GM12878 (cell line): ENCODE measurements around the gene SP6. TPM values are rescaled to one million over a fixed set of nuclear protein-coding genes. Genes with fewer than 3 reads are reported as not detected.

Experiments used
- ATAC-seq: fragments of 200-7000 bp; cut with Tn5 transposase; 3 replicates; pipeline ENCODE4 v1.9.1; 2020; ENCODE audit warnings: mild to moderate bottlenecking, moderate library complexity
- BruUV-seq: library from RNA; stranded (reverse); fragments of 400-500 nt; replicated peaks from 2 replicates; lab custom pipeline; 2021; lab: Mats Ljungman, UMichigan
- CTCF ChIA-PET: fragments of 300-600 bp; sonication (Branson Sonifier 250); formaldehyde crosslinking; extraction: SDS; loops from one replicate; lab custom pipeline; 2021; ENCODE audit warnings: inconsistent platforms; lab: Yijun Ruan, JAX
- POLR2A ChIA-PET: fragments of 350-600 bp; formaldehyde crosslinking; extraction: SDS; loops from one replicate; lab custom pipeline; 2021; ENCODE audit warnings: inconsistent platforms; lab: Charles Lee
- RAD21 ChIA-PET: fragments of 300-600 bp; sonication (Branson Sonifier 250); formaldehyde crosslinking; loops from one replicate; lab custom pipeline; 2023; ENCODE audit warnings: antibody characterized with exemption; ENCODE audit not compliant: unreplicated experiment; lab: Charles Lee
- SMC1A ChIA-PET: fragments of 300-600 bp; sonication (Branson Sonifier 250); formaldehyde crosslinking; loops from one replicate; lab custom pipeline; 2023; ENCODE audit not compliant: unreplicated experiment, uncharacterized antibody; lab: Charles Lee
- DNase-seq: peaks from one replicate; pipeline ENCODE4 v3.0.0-alpha.2; 2011; ENCODE audit warnings: low read depth, low spot score
- FAIRE-seq: peaks from 3 replicates; lab custom pipeline; 2011; peaks lifted over from hg19 to GRCh38; lab: Jason Lieb, UNC
- H2AFZ ChIP-seq: 2 replicates; pipeline ENCODE4 v1.6.0; 2011; ENCODE audit warnings: low read depth, low read length, control low read depth; ENCODE audit not compliant: control insufficient read depth
- H3K27ac ChIP-seq: 2 replicates; pipeline ENCODE4 v1.5.1; 2011; ENCODE audit warnings: control low read depth; ENCODE audit not compliant: control insufficient read depth, insufficient read depth
- H3K27me3 ChIP-seq, 2 experiments: replicated peaks in 1 of 2; 2 replicates each; pipeline versions ENCODE4 v1.6.0 to v1.6.1; 2011; ENCODE audit warnings: low read length in 1 of 2; ENCODE audit not compliant: control insufficient read depth in 2 of 2, insufficient read depth in 2 of 2
- H3K36me3 ChIP-seq, 2 experiments: 2 replicates each; pipeline ENCODE4 v1.5.1; 2011; ENCODE audit warnings: low read length in 1 of 2; ENCODE audit not compliant: control insufficient read depth in 2 of 2, insufficient read depth in 2 of 2
- H3K4me1 ChIP-seq: 2 replicates; pipeline ENCODE4 v1.6.1; 2011; ENCODE audit warnings: mild to moderate bottlenecking, low read length, moderate library complexity, mixed read lengths; ENCODE audit not compliant: control insufficient read depth, insufficient read depth
- H3K4me2 ChIP-seq: 2 replicates; pipeline ENCODE4 v1.6.0; 2011; ENCODE audit warnings: control low read depth; ENCODE audit not compliant: control insufficient read depth, insufficient read depth
- H3K4me3 ChIP-seq: fragments of 200-600 bp; sonication (generic); 2 replicates; pipeline ENCODE4 v1.5.1; 2016
- H3K79me2 ChIP-seq: 2 replicates; pipeline ENCODE4 v1.6.0; 2011; ENCODE audit warnings: low read length; ENCODE audit not compliant: control insufficient read depth, insufficient read depth
- H3K9ac ChIP-seq: 2 replicates; pipeline ENCODE4 v1.8.0; 2011; ENCODE audit warnings: low read length, control low read depth, mixed read lengths; ENCODE audit not compliant: control insufficient read depth, insufficient read depth
- H3K9me3 ChIP-seq: replicated peaks from 3 replicates; pipeline ENCODE4 v1.5.1; 2011; ENCODE audit warnings: mild to moderate bottlenecking, low read length; ENCODE audit not compliant: control insufficient read depth, insufficient read depth
- H4K20me1 ChIP-seq: 2 replicates; pipeline ENCODE4 v1.6.0; 2011; ENCODE audit not compliant: control insufficient read depth, insufficient read depth
- BMI1 ChIP-seq: fragments of 450-650 bp; IDR thresholded peaks from 2 replicates; pipeline ENCODE4 v1.6.1; 2016; ENCODE audit warnings: mild to moderate bottlenecking, moderate library complexity, borderline replicate concordance
- E2F4 ChIP-seq: IDR thresholded peaks from 2 replicates; pipeline ENCODE4 v1.6.1; 2012; ENCODE audit warnings: low read depth, low read length, improper control_type of control experiment
- ELK1 ChIP-seq: IDR thresholded peaks from 2 replicates; pipeline ENCODE4 v1.6.1; 2012; ENCODE audit warnings: low read depth, low read length, improper control_type of control experiment
- IRF4 ChIP-seq: IDR thresholded peaks from 2 replicates; pipeline ENCODE4 v1.6.1; 2011; ENCODE audit warnings: low read depth, low read length
- KDM1A ChIP-seq: fragments of 200-600 bp; sonication (generic); IDR thresholded peaks from 2 replicates; pipeline ENCODE4 v1.6.1; 2016; ENCODE audit warnings: borderline replicate concordance
- LARP7 ChIP-seq: fragments of 450-650 bp; IDR thresholded peaks from 2 replicates; pipeline ENCODE4 v1.6.1; 2017; ENCODE audit warnings: mild to moderate bottlenecking
- MTA3 ChIP-seq: IDR thresholded peaks from 2 replicates; pipeline ENCODE4 v1.6.1; 2012; ENCODE audit warnings: low read length, inconsistent platforms, borderline replicate concordance
- NFYA ChIP-seq: IDR thresholded peaks from 2 replicates; pipeline ENCODE4 v1.6.1; 2011; ENCODE audit warnings: low read depth, mild to moderate bottlenecking, low read length, improper control_type of control experiment, borderline replicate concordance
- NR2C1 ChIP-seq: fragments of 450-650 bp; IDR thresholded peaks from 2 replicates; pipeline ENCODE4 v1.6.1; 2017; ENCODE audit warnings: antibody characterized with exemption, mild to moderate bottlenecking, moderate library complexity
- RAD21 ChIP-seq: IDR thresholded peaks from 2 replicates; pipeline ENCODE4 v1.6.1; 2011; ENCODE audit warnings: mild to moderate bottlenecking, low read depth, low read length, moderate library complexity; ENCODE audit not compliant: insufficient read depth
- RFX5 ChIP-seq: IDR thresholded peaks from 2 replicates; pipeline ENCODE4 v1.6.1; 2011; ENCODE audit warnings: low read depth, low read length, improper control_type of control experiment
- RUNX3 ChIP-seq: IDR thresholded peaks from 2 replicates; pipeline ENCODE4 v1.6.1; 2012; ENCODE audit warnings: low read length, inconsistent platforms
- SMARCA5 ChIP-seq: fragments of 450-650 bp; IDR thresholded peaks from 2 replicates; pipeline ENCODE4 v1.6.1; 2017; ENCODE audit warnings: mild to moderate bottlenecking
- SMC3 ChIP-seq: IDR thresholded peaks from 2 replicates; pipeline ENCODE4 v1.6.1; 2011; ENCODE audit warnings: low read length, improper control_type of control experiment, borderline replicate concordance
- TAF1 ChIP-seq: IDR thresholded peaks from 2 replicates; pipeline ENCODE4 v1.6.1; 2011; ENCODE audit warnings: mild to moderate bottlenecking, low read depth, low read length, borderline replicate concordance
- ZBTB4 ChIP-seq: fragments of 450-650 bp; formaldehyde crosslinking; IDR thresholded peaks from 2 replicates; pipeline ENCODE4 v1.4.0; 2022; ENCODE audit warnings: mild to moderate bottlenecking, moderate library complexity
- ZZZ3 ChIP-seq: IDR thresholded peaks from 2 replicates; pipeline ENCODE4 v1.6.1; 2011; ENCODE audit warnings: low read depth; ENCODE audit not compliant: control insufficient read depth, insufficient read length
- WGBS: methylation state at CpG from one replicate; pipeline ENCODE4 v1.1.6; 2016; ENCODE audit warnings: low lambda C conversion rate; ENCODE audit not compliant: insufficient replicate concordance, insufficient coverage; ENCODE audit errors: missing lambda C conversion rate; 5-methylcytosine and 5-hydroxymethylcytosine counted together
- in situ Hi-C: fragments of 300-500 bp; cut with MboI; formaldehyde crosslinking; loops from 9 replicates; pipeline ENCODE4 v1.14.3; 2018; ENCODE audit warnings: mixed read lengths
- intact Hi-C: fragments of 100-400 bp; cut with micrococcal nuclease; formaldehyde crosslinking; loops from one replicate; pipeline ENCODE4 v1.14.2; 2022; ENCODE audit not compliant: unreplicated experiment
- polyA plus RNA-seq, 11 experiments: library from polyadenylated mRNA; depleted of rRNA in 4 of 11; unstranded in 6 of 11; stranded (reverse) in 5 of 11; fragments of >200 nt; fragmentation: Nextera tagmentation in 4 of 11; fragmentation: Illumina TruSeq in 1 of 11; extraction: Ambion mirVana in 4 of 11; extraction: Trizol in 1 of 11; gene quantifications; 1 replicate in 1 of 11; 2 replicates in 10 of 11; pipeline versions ENCODE4 v1.2.1 to v1.2.3, GENCODE V29; 2011 to 2016; ENCODE audit warnings: inconsistent platforms in 2 of 11, missing spikeins in 2 of 11, low read depth in 1 of 11
- total RNA-seq, 4 experiments: library from RNA; depleted of rRNA in 3 of 4; stranded (reverse); fragments of >200 nt in 3 of 4; fragmentation: Illumina TruSeq in 1 of 4; extraction: Trizol in 1 of 4; gene quantifications; 2 replicates each; pipeline versions ENCODE4 v1.2.1 to v1.2.3, GENCODE V29; 2013 to 2021

Gene SP6
- total and polyA plus RNA-seq, 10 of the 15 experiments (the other 5 are each of a cell fraction or from before 2014, with no cell fraction given) = 0.05 to 0.15 (median 0.06) TPM; not detected in 7

GRCh38 chr17:47889734-47890529, 39.0 kb upstream of the SP6 start:
- ChIA-PET RAD21 (interaction anchor here (0.6 to 10.9 kb wide), 14 partner anchors 10 to 191 kb away, joined by 3 to 206 read pairs (median 4); partner anchors contain the start of genes CDK5RAP3, PNPO, SCRN2 and SP6), SMC1A (interaction anchor here (0.7 to 14.5 kb wide), 10 partner anchors 19 to 127 kb away, joined by 3 to 231 read pairs (median 3); partner anchors contain the start of genes SCRN2 and SP6), CTCF (interaction anchor here (0.5 to 14.9 kb wide), 25 partner anchors 10 to 992 kb away, joined by 3 to 502 read pairs (median 5); partner anchors contain the start of genes CDK5RAP3, LRRC46, MRPL10 and OSBPL7), POLR2A (interaction anchor here (1.0 to 1.1 kb wide), 2 partner anchors 41 to 81 kb away, joined by 3 to 7 read pairs; partner anchors contain the start of gene CDK5RAP3)
- peak; percentile 99 for ATAC-seq
- H3K4me1 ChIP-seq = peaks cover 12% of the 10 kb centered on the region
- BruUV-seq = no TSS peak
- in situ Hi-C loops (loop anchor here (5.0 kb wide), 1 partner anchor 48 kb away; the partner anchor contains the start of gene SCRN2), intact Hi-C loops (loop anchor here (1.0 kb wide), 1 partner anchor 49 kb away; the partner anchor contains the start of gene SCRN2)
- no peaks in the 10 kb centered on the region for H3K27me3 ChIP-seq
- 33% methylated on average over 11 of the region's 11 CpGs for WGBS
- peak; percentile 92 for FAIRE-seq
- H3K79me2 ChIP-seq = peaks cover under 1% of the 10 kb centered on the region
- no peak for DNase-seq
- H3K9ac ChIP-seq = no peak overlapping the region
- no peak overlapping the region for H3K4me2 ChIP-seq
- no peak overlapping the region for H3K4me3 ChIP-seq
- no peaks in the 10 kb centered on the region; a peak in 1 of 4 replicates for H3K36me3 ChIP-seq
- H2AFZ ChIP-seq = no peak overlapping the region
- no peaks in the 10 kb centered on the region for H3K9me3 ChIP-seq
- H4K20me1 ChIP-seq = no peaks in the 10 kb centered on the region
- H3K27ac ChIP-seq = no peak overlapping the region
- TF ChIP-seq KDM1A (no peak), ELK1 (0 out of 2 replicates have a peak, but pooled peaks have one; percentile 23), RUNX3 (no peak), RFX5 (peak; percentile 22; the same call in 1 of the 2 replicates), TAF1 (no peak), IRF4 (peak; percentile 35; the same call in 1 of the 2 replicates), ZZZ3 (no peak), BMI1 (no peak), NR2C1 (no peak), ZBTB4 (no peak), LARP7 (0 out of 2 replicates have a peak, but pooled peaks have one; percentile 22), RAD21 (peak; percentile 96), NFYA (no peak), MTA3 (no peak), E2F4 (0 out of 2 replicates have a peak, but pooled peaks have one; percentile 32), SMC3 (peak; percentile 98), SMARCA5 (0 out of 2 replicates have a peak, but pooled peaks have one; percentile 70)
